ENCODE results near the gene ZXDC.

Gene ZXDC

GRCh38 chr3:126502656-126503055, 27.0 kb upstream of the ZXDC start:
- no peaks in the 10 kb centered on the region for H3K9me3 ChIP-seq (ENCODE audit: low read length)
- H3K4me3 ChIP-seq (ENCODE audit: low read length), result no peak overlapping the region
- peaks cover 2% of the 10 kb centered on the region for H3K27me3 ChIP-seq (ENCODE audit: insufficient read depth, low read length)
- H3K36me3 ChIP-seq (ENCODE audit: insufficient read depth, low read length), result no peaks in the 10 kb centered on the region
- H2AFZ ChIP-seq (ENCODE audit: low read depth, low read length), result no peak overlapping the region
- H3K4me1 ChIP-seq (ENCODE audit: insufficient read depth, low read length), result peaks cover 8% of the 10 kb centered on the region

GRCh38 chr3:126501736-126502135, 26.0 kb upstream of the ZXDC start:
- Histone ChIP-seq H3K4me3 (ENCODE audit: low read length) (no peak overlapping the region), H2AFZ (ENCODE audit: low read depth, low read length) (no peak overlapping the region), H3K27me3 (ENCODE audit: insufficient read depth, low read length) (peaks cover 2% of the 10 kb centered on the region), H3K4me1 (ENCODE audit: insufficient read depth, low read length) (peaks cover 8% of the 10 kb centered on the region), H3K9me3 (ENCODE audit: low read length) (no peaks in the 10 kb centered on the region), H3K36me3 (ENCODE audit: insufficient read depth, low read length) (no peaks in the 10 kb centered on the region)

- peaks cover 8% of the 10 kb centered on the region for H3K4me1 ChIP-seq (ENCODE audit: insufficient read depth, low read length)
- no peak overlapping the region for H3K4me3 ChIP-seq (ENCODE audit: low read length)
- peaks cover under 1% of the 10 kb centered on the region for H3K27me3 ChIP-seq (ENCODE audit: insufficient read depth, low read length)
- no peak overlapping the region for H2AFZ ChIP-seq (ENCODE audit: low read depth, low read length)
- no peaks in the 10 kb centered on the region for H3K36me3 ChIP-seq (ENCODE audit: insufficient read depth, low read length)
- H3K9me3 ChIP-seq (ENCODE audit: low read length), result no peaks in the 10 kb centered on the region
These were observed 25.4 kb upstream of the ZXDC start for GRCh38 chr3:126501054-126501453.

- Histone ChIP-seq H3K4me1 (ENCODE audit: insufficient read depth, low read length) (peaks cover 8% of the 10 kb centered on the region), H2AFZ (ENCODE audit: low read depth, low read length) (no peak overlapping the region), H3K4me3 (ENCODE audit: low read length) (no peak overlapping the region), H3K27me3 (ENCODE audit: insufficient read depth, low read length) (no peaks in the 10 kb centered on the region), H3K36me3 (ENCODE audit: insufficient read depth, low read length) (no peaks in the 10 kb centered on the region), H3K9me3 (ENCODE audit: low read length) (no peaks in the 10 kb centered on the region)
These were observed 24.3 kb upstream of the ZXDC start for GRCh38 chr3:126500016-126500415.

GRCh38 chr3:126499401-126499800, 23.7 kb upstream of the ZXDC start:
- H3K4me1 ChIP-seq (ENCODE audit: insufficient read depth, low read length), result peaks cover 8% of the 10 kb centered on the region
- H3K27me3 ChIP-seq (ENCODE audit: insufficient read depth, low read length), result peaks cover 2% of the 10 kb centered on the region
- H3K36me3 ChIP-seq (ENCODE audit: insufficient read depth, low read length), result no peaks in the 10 kb centered on the region
- H3K9me3 ChIP-seq (ENCODE audit: low read length), result no peaks in the 10 kb centered on the region
- H3K4me3 ChIP-seq (ENCODE audit: low read length), result no peak overlapping the region
- no peak overlapping the region for H2AFZ ChIP-seq (ENCODE audit: low read depth, low read length)

- peaks cover 6% of the 10 kb centered on the region for H3K27me3 ChIP-seq (ENCODE audit: insufficient read depth, low read length)
- no peaks in the 10 kb centered on the region for H3K9me3 ChIP-seq (ENCODE audit: low read length)
- no peak overlapping the region for H2AFZ ChIP-seq (ENCODE audit: low read depth, low read length)
- H3K4me3 ChIP-seq (ENCODE audit: low read length), result no peak overlapping the region
- H3K36me3 ChIP-seq (ENCODE audit: insufficient read depth, low read length), result no peaks in the 10 kb centered on the region
- H3K4me1 ChIP-seq (ENCODE audit: insufficient read depth, low read length), result peaks cover 8% of the 10 kb centered on the region
These were observed 23.2 kb upstream of the ZXDC start for GRCh38 chr3:126498929-126499328.

GRCh38 chr3:126498461-126498860, 22.8 kb upstream of the ZXDC start:
- Histone ChIP-seq H3K9me3 (ENCODE audit: low read length) (no peaks in the 10 kb centered on the region), H3K36me3 (ENCODE audit: insufficient read depth, low read length) (no peaks in the 10 kb centered on the region), H3K27me3 (ENCODE audit: insufficient read depth, low read length) (peaks cover 6% of the 10 kb centered on the region), H3K4me3 (ENCODE audit: low read length) (no peak overlapping the region), H2AFZ (ENCODE audit: low read depth, low read length) (no peak overlapping the region), H3K4me1 (ENCODE audit: insufficient read depth, low read length) (peaks cover 8% of the 10 kb centered on the region)

- Histone ChIP-seq H3K27me3 (ENCODE audit: insufficient read depth, low read length) (peaks cover 10% of the 10 kb centered on the region), H3K9me3 (ENCODE audit: low read length) (no peaks in the 10 kb centered on the region), H3K36me3 (ENCODE audit: insufficient read depth, low read length) (no peaks in the 10 kb centered on the region), H3K4me3 (ENCODE audit: low read length) (no peak overlapping the region), H2AFZ (ENCODE audit: low read depth, low read length) (no peak overlapping the region), H3K4me1 (ENCODE audit: insufficient read depth, low read length) (peaks cover 8% of the 10 kb centered on the region)
These were observed 22.3 kb upstream of the ZXDC start for GRCh38 chr3:126497956-126498355.

GRCh38 chr3:126496894-126497850, 21.5 kb upstream of the ZXDC start:
- Histone ChIP-seq H3K36me3 (ENCODE audit: insufficient read depth, low read length) (no peaks in the 10 kb centered on the region), H3K4me3 (ENCODE audit: low read length) (no peak overlapping the region), H3K9me3 (ENCODE audit: low read length) (no peaks in the 10 kb centered on the region), H3K27me3 (ENCODE audit: insufficient read depth, low read length) (peaks cover 15% of the 10 kb centered on the region), H3K4me1 (ENCODE audit: insufficient read depth, low read length) (peaks cover 8% of the 10 kb centered on the region), H2AFZ (ENCODE audit: low read depth, low read length) (no peak overlapping the region)

GRCh38 chr3:126495786-126496185, 20.1 kb upstream of the ZXDC start:
- H3K27me3 ChIP-seq (ENCODE audit: insufficient read depth, low read length), result peaks cover 16% of the 10 kb centered on the region
- no peaks in the 10 kb centered on the region for H3K9me3 ChIP-seq (ENCODE audit: low read length)
- H2AFZ ChIP-seq (ENCODE audit: low read depth, low read length), result no peak overlapping the region
- H3K4me3 ChIP-seq (ENCODE audit: low read length), result no peak overlapping the region
- no peaks in the 10 kb centered on the region for H3K36me3 ChIP-seq (ENCODE audit: insufficient read depth, low read length)
- H3K4me1 ChIP-seq (ENCODE audit: insufficient read depth, low read length), result peaks cover 2% of the 10 kb centered on the region

GRCh38 chr3:126494970-126495230, 19.2 kb upstream of the ZXDC start:
- H3K4me1 ChIP-seq (ENCODE audit: insufficient read depth, low read length), result no peaks in the 10 kb centered on the region
- no peaks in the 10 kb centered on the region for H3K9me3 ChIP-seq (ENCODE audit: low read length)
- H2AFZ ChIP-seq (ENCODE audit: low read depth, low read length), result no peak overlapping the region
- H3K4me3 ChIP-seq (ENCODE audit: low read length), result no peak overlapping the region
- no peaks in the 10 kb centered on the region for H3K36me3 ChIP-seq (ENCODE audit: insufficient read depth, low read length)
- H3K27me3 ChIP-seq (ENCODE audit: insufficient read depth, low read length), result peaks cover 16% of the 10 kb centered on the region

- Histone ChIP-seq H2AFZ (ENCODE audit: low read depth, low read length) (no peak overlapping the region), H3K27me3 (ENCODE audit: insufficient read depth, low read length) (peaks cover 16% of the 10 kb centered on the region), H3K4me1 (ENCODE audit: insufficient read depth, low read length) (no peaks in the 10 kb centered on the region), H3K4me3 (ENCODE audit: low read length) (no peak overlapping the region), H3K36me3 (ENCODE audit: insufficient read depth, low read length) (no peaks in the 10 kb centered on the region), H3K9me3 (ENCODE audit: low read length) (no peaks in the 10 kb centered on the region)
These were observed 18.7 kb upstream of the ZXDC start for GRCh38 chr3:126494204-126494969.

GRCh38 chr3:126493739-126494138, 18.0 kb upstream of the ZXDC start:
- Histone ChIP-seq H3K4me3 (ENCODE audit: low read length) (no peak overlapping the region), H2AFZ (ENCODE audit: low read depth, low read length) (no peak overlapping the region), H3K36me3 (ENCODE audit: insufficient read depth, low read length) (no peaks in the 10 kb centered on the region), H3K27me3 (ENCODE audit: insufficient read depth, low read length) (peaks cover 16% of the 10 kb centered on the region), H3K9me3 (ENCODE audit: low read length) (no peaks in the 10 kb centered on the region), H3K4me1 (ENCODE audit: insufficient read depth, low read length) (no peaks in the 10 kb centered on the region)
